WI38 (cell line): ENCODE measurements around the gene MAPT.

Experiments
- H3K4me3 ChIP-seq: 2 replicates; pipeline ENCODE4 v1.5.1; 2011; ENCODE audit warnings: low read depth, mild to moderate bottlenecking, control low read depth, low read length
- TF ChIP-seq, protein P1 (sequence below): IDR thresholded peaks from 2 replicates; pipeline ENCODE4 v1.5.1; 2012; ENCODE audit warnings: low read depth, mild to moderate bottlenecking, control low read depth, low read length

The MAPT gene

GRCh38 chr17:46023783-46024388 is 129.5 kb downstream of the MAPT start:
- no peak overlapping the region for H3K4me3 ChIP-seq
- TF ChIP-seq, protein P1, sequence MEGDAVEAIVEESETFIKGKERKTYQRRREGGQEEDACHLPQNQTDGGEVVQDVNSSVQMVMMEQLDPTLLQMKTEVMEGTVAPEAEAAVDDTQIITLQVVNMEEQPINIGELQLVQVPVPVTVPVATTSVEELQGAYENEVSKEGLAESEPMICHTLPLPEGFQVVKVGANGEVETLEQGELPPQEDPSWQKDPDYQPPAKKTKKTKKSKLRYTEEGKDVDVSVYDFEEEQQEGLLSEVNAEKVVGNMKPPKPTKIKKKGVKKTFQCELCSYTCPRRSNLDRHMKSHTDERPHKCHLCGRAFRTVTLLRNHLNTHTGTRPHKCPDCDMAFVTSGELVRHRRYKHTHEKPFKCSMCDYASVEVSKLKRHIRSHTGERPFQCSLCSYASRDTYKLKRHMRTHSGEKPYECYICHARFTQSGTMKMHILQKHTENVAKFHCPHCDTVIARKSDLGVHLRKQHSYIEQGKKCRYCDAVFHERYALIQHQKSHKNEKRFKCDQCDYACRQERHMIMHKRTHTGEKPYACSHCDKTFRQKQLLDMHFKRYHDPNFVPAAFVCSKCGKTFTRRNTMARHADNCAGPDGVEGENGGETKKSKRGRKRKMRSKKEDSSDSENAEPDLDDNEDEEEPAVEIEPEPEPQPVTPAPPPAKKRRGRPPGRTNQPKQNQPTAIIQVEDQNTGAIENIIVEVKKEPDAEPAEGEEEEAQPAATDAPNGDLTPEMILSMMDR: no peak

DNA sequence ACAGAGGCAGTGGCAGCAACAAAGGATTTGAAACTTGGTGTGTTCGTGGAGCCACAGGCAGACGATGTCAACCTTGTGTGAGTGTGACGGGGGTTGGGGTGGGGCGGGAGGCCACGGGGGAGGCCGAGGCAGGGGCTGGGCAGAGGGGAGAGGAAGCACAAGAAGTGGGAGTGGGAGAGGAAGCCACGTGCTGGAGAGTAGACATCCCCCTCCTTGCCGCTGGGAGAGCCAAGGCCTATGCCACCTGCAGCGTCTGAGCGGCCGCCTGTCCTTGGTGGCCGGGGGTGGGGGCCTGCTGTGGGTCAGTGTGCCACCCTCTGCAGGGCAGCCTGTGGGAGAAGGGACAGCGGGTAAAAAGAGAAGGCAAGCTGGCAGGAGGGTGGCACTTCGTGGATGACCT is 130.2 kb downstream of the MAPT start:
- no peak overlapping the region for H3K4me3 ChIP-seq
- TF ChIP-seq, protein P1: no peak

GRCh38 chr17:46025060-46025459 is 130.7 kb downstream of the MAPT start:
- TF ChIP-seq, protein P1: no peak
- H3K4me3 ChIP-seq: no peak overlapping the region

- TF ChIP-seq, protein P1: no peak
- no peak overlapping the region for H3K4me3 ChIP-seq
Measured at GRCh38 chr17:46025510-46026165, 131.3 kb downstream of the MAPT start.

DNA sequence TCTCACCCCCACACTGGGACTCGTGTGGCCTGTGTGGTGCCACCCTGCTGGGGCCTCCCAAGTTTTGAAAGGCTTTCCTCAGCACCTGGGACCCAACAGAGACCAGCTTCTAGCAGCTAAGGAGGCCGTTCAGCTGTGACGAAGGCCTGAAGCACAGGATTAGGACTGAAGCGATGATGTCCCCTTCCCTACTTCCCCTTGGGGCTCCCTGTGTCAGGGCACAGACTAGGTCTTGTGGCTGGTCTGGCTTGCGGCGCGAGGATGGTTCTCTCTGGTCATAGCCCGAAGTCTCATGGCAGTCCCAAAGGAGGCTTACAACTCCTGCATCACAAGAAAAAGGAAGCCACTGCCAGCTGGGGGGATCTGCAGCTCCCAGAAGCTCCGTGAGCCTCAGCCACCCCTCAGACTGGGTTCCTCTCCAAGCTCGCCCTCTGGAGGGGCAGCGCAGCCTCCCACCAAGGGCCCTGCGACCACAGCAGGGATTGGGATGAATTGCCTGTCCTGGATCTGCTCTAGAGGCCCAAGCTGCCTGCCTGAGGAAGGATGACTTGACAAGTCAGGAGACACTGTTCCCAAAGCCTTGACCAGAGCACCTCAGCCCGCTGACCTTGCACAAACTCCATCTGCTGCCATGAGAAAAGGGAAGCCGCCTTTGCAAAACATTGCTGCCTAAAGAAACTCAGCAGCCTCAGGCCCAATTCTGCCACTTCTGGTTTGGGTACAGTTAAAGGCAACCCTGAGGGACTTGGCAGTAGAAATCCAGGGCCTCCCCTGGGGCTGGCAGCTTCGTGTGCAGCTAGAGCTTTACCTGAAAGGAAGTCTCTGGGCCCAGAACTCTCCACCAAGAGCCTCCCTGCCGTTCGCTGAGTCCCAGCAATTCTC is 132.1 kb downstream of the MAPT start:
- TF ChIP-seq, protein P1: no peak
- no peak overlapping the region for H3K4me3 ChIP-seq

DNA sequence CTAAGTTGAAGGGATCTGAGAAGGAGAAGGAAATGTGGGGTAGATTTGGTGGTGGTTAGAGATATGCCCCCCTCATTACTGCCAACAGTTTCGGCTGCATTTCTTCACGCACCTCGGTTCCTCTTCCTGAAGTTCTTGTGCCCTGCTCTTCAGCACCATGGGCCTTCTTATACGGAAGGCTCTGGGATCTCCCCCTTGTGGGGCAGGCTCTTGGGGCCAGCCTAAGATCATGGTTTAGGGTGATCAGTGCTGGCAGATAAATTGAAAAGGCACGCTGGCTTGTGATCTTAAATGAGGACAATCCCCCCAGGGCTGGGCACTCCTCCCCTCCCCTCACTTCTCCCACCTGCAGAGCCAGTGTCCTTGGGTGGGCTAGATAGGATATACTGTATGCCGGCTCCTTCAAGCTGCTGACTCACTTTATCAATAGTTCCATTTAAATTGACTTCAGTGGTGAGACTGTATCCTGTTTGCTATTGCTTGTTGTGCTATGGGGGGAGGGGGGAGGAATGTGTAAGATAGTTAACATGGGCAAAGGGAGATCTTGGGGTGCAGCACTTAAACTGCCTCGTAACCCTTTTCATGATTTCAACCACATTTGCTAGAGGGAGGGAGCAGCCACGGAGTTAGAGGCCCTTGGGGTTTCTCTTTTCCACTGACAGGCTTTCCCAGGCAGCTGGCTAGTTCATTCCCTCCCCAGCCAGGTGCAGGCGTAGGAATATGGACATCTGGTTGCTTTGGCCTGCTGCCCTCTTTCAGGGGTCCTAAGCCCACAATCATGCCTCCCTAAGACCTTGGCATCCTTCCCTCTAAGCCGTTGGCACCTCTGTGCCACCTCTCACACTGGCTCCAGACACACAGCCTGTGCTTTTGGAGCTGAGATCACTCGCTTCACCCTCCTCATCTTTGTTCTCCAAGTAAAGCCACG is 133.0 kb downstream of the MAPT start:
- TF ChIP-seq, protein P1: no peak
- H3K4me3 ChIP-seq: no peak overlapping the region
